Measurements from ENCODE around the gene YJU2.

DNA sequence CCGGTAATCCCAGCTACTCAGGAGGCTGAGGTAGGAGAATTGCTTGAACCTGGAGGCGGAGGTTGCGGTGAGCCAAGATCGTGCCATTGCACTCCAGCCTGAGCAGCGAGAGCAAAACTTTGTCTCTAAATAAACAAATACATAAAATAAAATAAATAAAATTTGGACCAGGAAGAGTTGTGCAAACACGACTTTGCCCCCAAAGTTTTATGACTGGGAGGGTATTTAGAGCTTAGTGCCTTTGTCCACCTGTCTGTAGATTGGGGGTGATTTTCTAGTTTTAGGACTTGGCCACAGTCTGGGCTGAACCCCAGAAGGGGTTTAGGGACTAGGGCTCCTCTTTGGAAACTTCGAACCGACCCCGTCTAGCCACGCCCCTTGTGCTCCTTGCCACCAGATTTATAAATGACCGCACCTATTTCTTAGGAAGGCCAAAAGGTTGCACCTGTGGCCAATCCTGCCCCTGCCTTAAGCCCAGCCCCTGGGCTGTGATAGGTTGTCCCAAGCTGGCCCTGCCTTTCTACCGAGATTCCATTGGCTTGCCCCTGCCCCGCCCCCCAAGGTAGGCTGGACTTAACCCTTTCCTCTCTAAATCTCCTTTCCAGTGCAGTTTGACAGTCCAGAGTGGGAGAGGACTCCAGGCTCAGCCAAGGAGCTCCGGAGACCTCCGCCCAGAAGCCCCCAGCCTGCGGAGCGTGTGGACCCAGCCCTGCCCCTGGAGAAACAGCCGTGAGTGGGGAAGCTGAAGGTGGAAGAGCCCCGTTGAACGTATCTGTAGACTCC, 37.5 kb downstream of the YJU2 start:
- TF ChIP-seq CTCF (conservative IDR thresholded peaks at IDR 0.05): no peak
- TF ChIP-seq EZH2 (IDR thresholded peaks at IDR 0.05; ENCODE audit: low read depth): no peak

Data from PC-9 (cell line).